ENCODE measurements around the gene SH2D2A. TPM values are rescaled to one million over a fixed set of nuclear protein-coding genes. Genes with fewer than 3 reads are reported as not detected.

SH2D2A gene
- total and polyA plus RNA-seq, 9 of the 15 experiments (the other 6 are each of a cell fraction or from before 2014, with no cell fraction given): 0.89 to 33.6 (median 6.9) TPM

GRCh38 chr1:156767101-156767878 lies 49.4 kb downstream of the SH2D2A start, which contains the start of gene PRCC (continued):
- TF ChIP-seq VEZF1 (CRISPR knock-in tag; IDR thresholded peaks at IDR 0.05) (peak; percentile 80), ESRRB (CRISPR knock-in tag; IDR thresholded peaks at IDR 0.05; ENCODE audit: borderline replicate concordance) (no peak), TRIM24 (IDR thresholded peaks at IDR 0.05) (0 out of 4 replicates have a peak, but pooled peaks of 1 of the 2 experiments have one; percentile 33), BRCA1 (IDR thresholded peaks at IDR 0.05) (no peak), BRCA1 (CRISPR knock-in tag; IDR thresholded peaks at IDR 0.05) (no peak; the same call in 1 of the 2 replicates), ZNF699 (CRISPR knock-in tag; IDR thresholded peaks at IDR 0.05; ENCODE audit: insufficient replicate concordance) (no peak), SNRNP70 (optimal IDR thresholded peaks at IDR 0.05; ENCODE audit: low read depth, low read length) (no peak), U2AF2 (optimal IDR thresholded peaks at IDR 0.05; ENCODE audit: low read depth, low read length) (no peak), TAF15 (IDR thresholded peaks at IDR 0.05; ENCODE audit: low read depth, low read length) (no peak), ELF2 (CRISPR knock-in tag; IDR thresholded peaks at IDR 0.05) (no peak), ZNF263 (CRISPR knock-in tag; IDR thresholded peaks at IDR 0.05; ENCODE audit: borderline replicate concordance) (peak; percentile 83), ZNF134 (CRISPR knock-in tag; conservative IDR thresholded peaks at IDR 0.05) (no peak), ZNF197 (CRISPR knock-in tag; IDR thresholded peaks at IDR 0.05; ENCODE audit: low read depth) (peak; percentile 99), JUND (IDR thresholded peaks at IDR 0.05; ENCODE audit: borderline replicate concordance, low read depth, low read length) (peak; percentile 62; the same call in 1 of the 2 replicates), JUND (tag; IDR thresholded peaks at IDR 0.05; ENCODE audit: borderline replicate concordance, low read depth, low read length) (peak; percentile 66; the same call in 2 of the 3 replicates), WHSC1 (IDR thresholded peaks at IDR 0.05; ENCODE audit: low read length) (no peak), ZNF253 (CRISPR knock-in tag; conservative IDR thresholded peaks at IDR 0.05) (no peak), ZNF3 (CRISPR knock-in tag; IDR thresholded peaks at IDR 0.05) (no peak), ZNF717 (CRISPR knock-in tag; IDR thresholded peaks at IDR 0.05) (no peak), HMGN3 (IDR thresholded peaks at IDR 0.05; ENCODE audit: borderline replicate concordance, extremely low read depth, insufficient read length, low read depth, low read length) (no peak), XRCC3 (IDR thresholded peaks at IDR 0.05) (no peak), RB1 (IDR thresholded peaks at IDR 0.05; ENCODE audit: low read depth) (no peak; the same call in 1 of the 2 replicates), DEAF1 (CRISPR knock-in tag; IDR thresholded peaks at IDR 0.05) (no peak), PHF8 (IDR thresholded peaks at IDR 0.05; ENCODE audit: borderline replicate concordance, low read length) (peak; percentile 100)

All from K562 (cell line).